ENCODE measurements around the gene PRKN. TPM values are rescaled to one million over a fixed set of nuclear protein-coding genes. Genes with fewer than 3 reads are reported as not detected.

The PRKN gene
- total RNA-seq, 1 donor from 2014 or later = 4.9 TPM

DNA sequence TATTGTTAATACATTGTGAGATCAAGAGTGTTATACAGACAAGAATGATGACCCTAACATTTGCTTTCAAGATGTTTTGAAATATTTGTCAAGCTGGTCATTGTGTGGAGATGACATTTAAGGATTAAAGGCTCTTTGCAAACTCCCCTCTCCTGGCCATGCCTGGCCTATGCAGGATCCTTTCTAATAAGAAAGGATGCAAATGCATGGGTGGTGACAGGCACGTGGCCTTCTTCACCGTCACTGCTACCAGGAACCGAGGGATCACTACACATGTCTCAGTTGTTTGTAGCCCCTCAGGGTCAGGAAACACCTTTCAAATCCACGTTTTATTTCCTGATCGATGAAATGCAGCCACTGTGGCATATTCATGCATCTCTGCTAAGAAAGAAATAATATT is 419.7 kb downstream of the PRKN start:
- Histone ChIP-seq H3K4me1 (no peaks in the 10 kb centered on the region), H3K27ac (no peak overlapping the region), H3K4me3 (no peak overlapping the region), H3K36me3 (no peaks in the 10 kb centered on the region), H3K9me3 (no peaks in the 10 kb centered on the region), H3K27me3 (no peaks in the 10 kb centered on the region)
- no peak for TF ChIP-seq POLR2A (IDR thresholded peaks at IDR 0.05)
- no peak for TF ChIP-seq POLR2AphosphoS5 (IDR thresholded peaks at IDR 0.05; ENCODE audit: insufficient read depth in 1 of 2, low read depth in 1 of 2)
- TF ChIP-seq, protein P1, sequence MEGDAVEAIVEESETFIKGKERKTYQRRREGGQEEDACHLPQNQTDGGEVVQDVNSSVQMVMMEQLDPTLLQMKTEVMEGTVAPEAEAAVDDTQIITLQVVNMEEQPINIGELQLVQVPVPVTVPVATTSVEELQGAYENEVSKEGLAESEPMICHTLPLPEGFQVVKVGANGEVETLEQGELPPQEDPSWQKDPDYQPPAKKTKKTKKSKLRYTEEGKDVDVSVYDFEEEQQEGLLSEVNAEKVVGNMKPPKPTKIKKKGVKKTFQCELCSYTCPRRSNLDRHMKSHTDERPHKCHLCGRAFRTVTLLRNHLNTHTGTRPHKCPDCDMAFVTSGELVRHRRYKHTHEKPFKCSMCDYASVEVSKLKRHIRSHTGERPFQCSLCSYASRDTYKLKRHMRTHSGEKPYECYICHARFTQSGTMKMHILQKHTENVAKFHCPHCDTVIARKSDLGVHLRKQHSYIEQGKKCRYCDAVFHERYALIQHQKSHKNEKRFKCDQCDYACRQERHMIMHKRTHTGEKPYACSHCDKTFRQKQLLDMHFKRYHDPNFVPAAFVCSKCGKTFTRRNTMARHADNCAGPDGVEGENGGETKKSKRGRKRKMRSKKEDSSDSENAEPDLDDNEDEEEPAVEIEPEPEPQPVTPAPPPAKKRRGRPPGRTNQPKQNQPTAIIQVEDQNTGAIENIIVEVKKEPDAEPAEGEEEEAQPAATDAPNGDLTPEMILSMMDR (IDR thresholded peaks at IDR 0.05) = no peak
- DNase-seq (ENCODE audit: extremely low spot score in 2 of 2) = no peak
- intact Hi-C loops (cut with DNase I) = no loop called here

DNA sequence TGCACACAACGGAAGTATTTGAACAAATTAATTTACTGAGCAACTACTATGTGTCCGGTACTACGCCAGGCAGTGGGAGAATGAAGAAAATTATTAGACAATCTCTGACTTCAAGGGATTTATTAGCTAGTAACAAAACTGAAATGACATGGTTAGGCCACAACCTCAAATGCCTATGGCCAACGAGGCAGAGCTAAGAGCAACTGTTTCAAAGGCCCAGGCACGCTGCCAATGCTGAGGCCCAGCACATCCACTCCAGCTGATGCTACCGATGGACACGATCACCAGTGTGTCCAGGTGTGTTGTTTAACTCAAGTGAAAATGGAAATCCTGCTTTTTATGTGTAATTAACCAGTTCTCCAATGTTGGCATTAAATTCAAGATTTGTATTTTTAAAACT is 420.9 kb downstream of the PRKN start:
- H3K27me3 ChIP-seq = no peaks in the 10 kb centered on the region
- H3K9me3 ChIP-seq = no peaks in the 10 kb centered on the region
- H3K27ac ChIP-seq = no peak overlapping the region
- DNase-seq (ENCODE audit: extremely low spot score in 2 of 2) = no peak
- H3K4me3 ChIP-seq = no peak overlapping the region
- H3K36me3 ChIP-seq = no peaks in the 10 kb centered on the region
- no peaks in the 10 kb centered on the region for H3K4me1 ChIP-seq
- TF ChIP-seq POLR2A (IDR thresholded peaks at IDR 0.05) (no peak), POLR2AphosphoS5 (IDR thresholded peaks at IDR 0.05; ENCODE audit: insufficient read depth in 1 of 2, low read depth in 1 of 2) (no peak)
- TF ChIP-seq, protein P1 (IDR thresholded peaks at IDR 0.05) = no peak
- intact Hi-C loops (cut with DNase I) = no loop called here

DNA sequence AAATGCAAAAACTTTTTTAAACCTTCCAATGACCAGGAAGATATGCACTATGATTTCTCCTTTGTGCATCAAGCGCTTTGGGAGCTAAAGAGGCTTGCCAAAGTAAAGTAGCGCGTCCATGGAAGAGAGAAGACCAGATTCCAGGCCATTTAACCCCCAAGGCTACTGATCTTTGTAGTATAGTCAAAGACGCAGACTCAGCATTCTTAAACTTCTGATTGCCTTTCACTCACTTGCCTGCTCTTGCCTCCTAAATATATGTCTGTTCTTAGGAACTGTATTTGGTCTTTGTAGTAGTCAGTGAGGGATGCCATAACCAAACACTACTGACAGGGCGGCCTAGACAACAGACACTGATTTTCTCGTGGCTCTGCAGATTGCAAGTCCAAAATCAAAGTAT is 426.4 kb downstream of the PRKN start:
- no peaks in the 10 kb centered on the region for H3K36me3 ChIP-seq
- H3K27me3 ChIP-seq = no peaks in the 10 kb centered on the region
- DNase-seq (ENCODE audit: extremely low spot score in 2 of 2) = no peak
- no peak overlapping the region for H3K4me3 ChIP-seq
- no peak overlapping the region for H3K27ac ChIP-seq
- intact Hi-C loops (cut with DNase I) = no loop called here
- no peaks in the 10 kb centered on the region for H3K9me3 ChIP-seq
- TF ChIP-seq POLR2AphosphoS5 (IDR thresholded peaks at IDR 0.05; ENCODE audit: insufficient read depth in 1 of 2, low read depth in 1 of 2) (no peak), POLR2A (IDR thresholded peaks at IDR 0.05) (no peak)
- TF ChIP-seq, protein P1 (IDR thresholded peaks at IDR 0.05) = no peak
- no peaks in the 10 kb centered on the region for H3K4me1 ChIP-seq

DNA sequence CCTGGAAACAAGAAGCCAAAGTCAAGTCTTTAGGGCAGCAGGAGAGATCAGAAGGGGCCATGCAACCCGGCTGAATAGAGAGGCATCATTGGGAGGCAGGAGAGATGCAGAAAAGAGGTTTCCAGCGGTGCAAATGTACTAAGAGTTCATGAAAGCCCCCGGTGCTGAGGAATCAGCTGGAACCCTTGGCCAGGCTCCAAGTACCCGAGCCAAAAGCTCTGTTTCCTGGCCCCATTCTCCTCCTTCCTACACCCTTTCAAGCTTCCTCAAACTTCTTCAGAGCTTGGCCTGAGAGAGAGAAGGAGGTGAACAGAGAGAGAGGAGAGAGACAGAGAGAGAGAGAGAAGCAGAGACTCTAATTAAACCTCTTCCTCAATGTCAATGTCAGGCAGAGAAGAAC is 433.5 kb downstream of the PRKN start:
- Histone ChIP-seq H3K9me3 (no peaks in the 10 kb centered on the region), H3K27me3 (no peaks in the 10 kb centered on the region), H3K36me3 (no peaks in the 10 kb centered on the region), H3K27ac (no peak overlapping the region), H3K4me1 (no peaks in the 10 kb centered on the region), H3K4me3 (no peak overlapping the region)
- intact Hi-C loops (cut with DNase I) = no loop called here
- no peak for TF ChIP-seq POLR2A (IDR thresholded peaks at IDR 0.05)
- TF ChIP-seq, protein P1 (IDR thresholded peaks at IDR 0.05) = no peak
- no peak for TF ChIP-seq POLR2AphosphoS5 (IDR thresholded peaks at IDR 0.05; ENCODE audit: insufficient read depth in 1 of 2, low read depth in 1 of 2)
- no peak for DNase-seq (ENCODE audit: extremely low spot score in 2 of 2)

DNA sequence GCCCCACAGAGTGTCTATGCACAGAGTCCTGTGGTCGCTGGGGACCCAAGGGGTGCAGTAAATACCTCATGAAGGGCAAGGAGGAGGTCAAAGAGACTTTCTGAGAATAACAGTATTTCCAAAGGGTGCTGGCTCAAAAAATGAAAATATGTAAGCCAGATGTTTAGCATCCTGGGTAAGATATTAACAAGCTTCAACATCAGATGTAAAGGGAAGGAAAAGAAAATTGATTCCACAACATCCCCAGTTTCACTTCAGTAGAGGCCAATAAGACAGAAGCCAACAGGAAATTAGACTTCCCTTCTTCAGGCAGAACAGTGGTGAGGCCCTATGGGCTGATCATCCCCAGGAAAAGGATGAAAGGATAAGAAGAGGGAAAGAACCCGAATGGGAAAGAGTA is 434.7 kb downstream of the PRKN start:
- intact Hi-C loops (cut with DNase I) = no loop called here
- TF ChIP-seq POLR2A (IDR thresholded peaks at IDR 0.05) (no peak), POLR2AphosphoS5 (IDR thresholded peaks at IDR 0.05; ENCODE audit: insufficient read depth in 1 of 2, low read depth in 1 of 2) (no peak)
- TF ChIP-seq, protein P1 (IDR thresholded peaks at IDR 0.05) = no peak
- no peak for DNase-seq (ENCODE audit: extremely low spot score in 2 of 2)
- Histone ChIP-seq H3K27me3 (no peaks in the 10 kb centered on the region), H3K9me3 (no peaks in the 10 kb centered on the region), H3K27ac (no peak overlapping the region), H3K4me1 (no peaks in the 10 kb centered on the region), H3K36me3 (no peaks in the 10 kb centered on the region), H3K4me3 (no peak overlapping the region)
